ENCODE results near the gene PCYT1A. TPM values are rescaled to one million over a fixed set of nuclear protein-coding genes. Genes with fewer than 3 reads are reported as not detected.

The PCYT1A gene
- total and polyA plus RNA-seq, 2 donors (not counting 1 experiment from before 2014, with no cell fraction given) = 56.6 to 61.2 TPM

DNA sequence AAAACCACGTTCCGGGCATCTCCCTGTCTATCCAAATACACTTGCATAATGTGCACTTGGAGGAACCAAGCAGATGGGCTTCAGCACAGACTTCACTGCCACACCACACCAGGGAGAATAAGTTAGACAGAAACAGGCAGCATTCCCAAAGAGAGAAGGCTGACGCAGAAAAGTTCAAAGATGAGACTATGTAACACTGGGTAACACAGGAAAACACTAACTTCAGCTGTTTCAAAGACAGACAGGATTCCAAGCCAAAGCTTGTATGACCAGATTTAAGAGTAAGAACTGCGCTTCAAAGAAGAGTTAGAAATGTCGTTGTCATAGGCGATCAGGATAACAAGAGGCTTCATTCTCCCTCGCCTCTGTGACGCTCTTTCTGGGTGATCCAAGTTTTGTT, 51.3 kb downstream of the PCYT1A start:
- no peak overlapping the region for H3K27ac Mint-ChIP-seq
- Histone ChIP-seq H3K9ac (ENCODE audit: low read length) (no peak overlapping the region), H2AFZ (ENCODE audit: insufficient read depth, low read depth, low read length, poor library complexity, severe bottlenecking) (no peak overlapping the region), H4K20me1 (ENCODE audit: control insufficient read depth, insufficient read depth, low read length, poor library complexity, severe bottlenecking) (no peaks in the 10 kb centered on the region), H3K4me1 (ENCODE audit: control insufficient read depth in 2 of 2, insufficient read depth in 2 of 2, low read length in 2 of 2) (peaks cover 0 to 5% of the 10 kb centered on the region in 2 donors), H3K9me3 (ENCODE audit: control extremely low read depth in 1 of 3, control insufficient read depth in 2 of 3, insufficient read depth in 1 of 3, low read length in 2 of 3) (no peaks in the 10 kb centered on the region), H3K79me2 (ENCODE audit: control insufficient read depth, insufficient read depth, low read length) (no peaks in the 10 kb centered on the region), H3K27me3 (replicated peaks in 1 of 4; ENCODE audit: control extremely low read depth in 1 of 4, control insufficient read depth in 3 of 4, insufficient read depth in 4 of 4, low read length in 3 of 4) (no peaks in the 10 kb centered on the region), H3K36me3 (replicated peaks in 1 of 2; ENCODE audit: control extremely low read depth in 1 of 2, control insufficient read depth in 1 of 2, extremely low read depth in 1 of 2, insufficient read depth in 2 of 2, low read length in 1 of 2) (peaks cover 0 to 33% of the 10 kb centered on the region in 2 experiments), H3K4me3 (ENCODE audit: control extremely low read depth in 1 of 5, extremely low read depth in 1 of 5, insufficient read depth in 1 of 5, low read depth in 2 of 5, low read length in 4 of 5) (no peak overlapping the region), H3K27ac (ENCODE audit: low read length in 2 of 2) (no peak overlapping the region), H3K4me2 (replicated peaks; ENCODE audit: low read depth, low read length, poor library complexity, severe bottlenecking) (no peak overlapping the region)
- TF ChIP-seq EZH2 (IDR thresholded peaks at IDR 0.05; ENCODE audit: borderline replicate concordance, insufficient read depth, low read depth, low read length, poor library complexity, severe bottlenecking) = no peak
- TF ChIP-seq, protein P1, sequence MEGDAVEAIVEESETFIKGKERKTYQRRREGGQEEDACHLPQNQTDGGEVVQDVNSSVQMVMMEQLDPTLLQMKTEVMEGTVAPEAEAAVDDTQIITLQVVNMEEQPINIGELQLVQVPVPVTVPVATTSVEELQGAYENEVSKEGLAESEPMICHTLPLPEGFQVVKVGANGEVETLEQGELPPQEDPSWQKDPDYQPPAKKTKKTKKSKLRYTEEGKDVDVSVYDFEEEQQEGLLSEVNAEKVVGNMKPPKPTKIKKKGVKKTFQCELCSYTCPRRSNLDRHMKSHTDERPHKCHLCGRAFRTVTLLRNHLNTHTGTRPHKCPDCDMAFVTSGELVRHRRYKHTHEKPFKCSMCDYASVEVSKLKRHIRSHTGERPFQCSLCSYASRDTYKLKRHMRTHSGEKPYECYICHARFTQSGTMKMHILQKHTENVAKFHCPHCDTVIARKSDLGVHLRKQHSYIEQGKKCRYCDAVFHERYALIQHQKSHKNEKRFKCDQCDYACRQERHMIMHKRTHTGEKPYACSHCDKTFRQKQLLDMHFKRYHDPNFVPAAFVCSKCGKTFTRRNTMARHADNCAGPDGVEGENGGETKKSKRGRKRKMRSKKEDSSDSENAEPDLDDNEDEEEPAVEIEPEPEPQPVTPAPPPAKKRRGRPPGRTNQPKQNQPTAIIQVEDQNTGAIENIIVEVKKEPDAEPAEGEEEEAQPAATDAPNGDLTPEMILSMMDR (IDR thresholded peaks at IDR 0.05) = no peak
- CTCF ChIA-PET = interaction anchor here (1.1 to 1.9 kb wide), 2 partner anchors 17 to 163 kb away, joined by 3 to 8 read pairs; no protein-coding TSS in a partner anchor
- no peak for ATAC-seq (ENCODE audit: low read depth)
- no peaks in the 10 kb centered on the region for H3K9me3 Mint-ChIP-seq (ENCODE audit: insufficient read depth)
- no peak overlapping the region for H3K4me3 Mint-ChIP-seq
- no peaks in the 10 kb centered on the region for H3K27me3 Mint-ChIP-seq
- H3K4me1 Mint-ChIP-seq = peaks cover 9% of the 10 kb centered on the region
- 100% methylated on average over 6 of the region's 8 CpGs for WGBS (ENCODE audit: insufficient coverage)
- intact Hi-C loops (cut with micrococcal nuclease) = no loop called here
- POLR2A ChIA-PET = no interaction called here
- no peak for DNase-seq

DNA sequence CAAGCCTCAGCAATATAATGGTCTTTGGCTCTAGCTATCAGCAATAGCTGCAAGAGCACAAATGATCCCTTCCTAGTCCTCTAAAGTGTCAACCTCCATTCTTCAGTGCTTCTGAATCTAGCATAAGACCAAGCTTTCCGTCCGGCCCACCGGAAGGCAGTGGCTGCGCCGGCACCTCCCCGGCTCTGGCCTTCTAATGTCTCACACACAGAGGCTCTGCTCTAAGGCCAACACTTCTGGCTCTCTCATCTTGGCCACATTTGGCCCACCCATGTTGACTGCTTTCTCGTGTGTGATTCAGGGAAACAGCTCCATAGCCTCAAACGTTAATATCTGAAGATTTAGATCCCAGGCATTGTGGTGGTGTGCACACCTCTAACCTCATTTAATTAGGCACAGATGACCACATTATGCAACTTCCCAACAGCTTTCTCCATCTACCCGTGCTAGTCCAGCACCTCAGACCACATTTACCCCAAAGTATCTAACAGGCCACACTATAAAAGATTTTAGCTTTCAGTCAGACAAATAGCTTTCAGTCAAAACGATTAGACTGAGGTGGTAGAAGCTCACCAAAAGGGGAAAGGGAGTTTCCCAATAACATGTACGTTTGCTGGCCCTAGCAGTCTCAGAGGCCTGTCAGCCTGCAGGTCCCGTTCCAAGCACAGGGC, 51.9 kb downstream of the PCYT1A start:
- Mint-ChIP-seq H3K9me3 (ENCODE audit: insufficient read depth) (no peaks in the 10 kb centered on the region), H3K4me3 (no peak overlapping the region), H3K27me3 (no peaks in the 10 kb centered on the region), H3K27ac (no peak overlapping the region), H3K4me1 (peaks cover 9% of the 10 kb centered on the region)
- TF ChIP-seq EZH2 (IDR thresholded peaks at IDR 0.05; ENCODE audit: borderline replicate concordance, insufficient read depth, low read depth, low read length, poor library complexity, severe bottlenecking) = no peak
- TF ChIP-seq, protein P1 (IDR thresholded peaks at IDR 0.05) = no peak
- no peak overlapping the region for H2AFZ ChIP-seq (ENCODE audit: insufficient read depth, low read depth, low read length, poor library complexity, severe bottlenecking)
- H3K4me3 ChIP-seq (ENCODE audit: control extremely low read depth in 1 of 5, extremely low read depth in 1 of 5, insufficient read depth in 1 of 5, low read depth in 2 of 5, low read length in 4 of 5) = no peak overlapping the region
- intact Hi-C loops (cut with micrococcal nuclease) = no loop called here
- H3K36me3 ChIP-seq (replicated peaks in 1 of 2; ENCODE audit: control extremely low read depth in 1 of 2, control insufficient read depth in 1 of 2, extremely low read depth in 1 of 2, insufficient read depth in 2 of 2, low read length in 1 of 2) = peaks cover 0 to 32% of the 10 kb centered on the region in 2 experiments
- CTCF ChIA-PET = interaction anchor here (1.1 to 1.9 kb wide), 2 partner anchors 18 to 162 kb away, joined by 3 to 8 read pairs; no protein-coding TSS in a partner anchor
- H3K4me1 ChIP-seq (ENCODE audit: control insufficient read depth in 2 of 2, insufficient read depth in 2 of 2, low read length in 2 of 2) = peaks cover 0 to 5% of the 10 kb centered on the region in 2 donors
- POLR2A ChIA-PET = no interaction called here
- no peaks in the 10 kb centered on the region for H3K79me2 ChIP-seq (ENCODE audit: control insufficient read depth, insufficient read depth, low read length)
- no peak overlapping the region for H3K4me2 ChIP-seq (replicated peaks; ENCODE audit: low read depth, low read length, poor library complexity, severe bottlenecking)
- 92% methylated on average over 11 of the region's 12 CpGs for WGBS (ENCODE audit: insufficient coverage)
- no peaks in the 10 kb centered on the region for H3K9me3 ChIP-seq (ENCODE audit: control extremely low read depth in 1 of 3, control insufficient read depth in 2 of 3, insufficient read depth in 1 of 3, low read length in 2 of 3)
- no peaks in the 10 kb centered on the region for H4K20me1 ChIP-seq (ENCODE audit: control insufficient read depth, insufficient read depth, low read length, poor library complexity, severe bottlenecking)
- H3K9ac ChIP-seq (ENCODE audit: low read length) = no peak overlapping the region
- DNase-seq (no peak), ATAC-seq (ENCODE audit: low read depth) (no peak)
- H3K27ac ChIP-seq (ENCODE audit: low read length in 2 of 2) = no peak overlapping the region
- no peaks in the 10 kb centered on the region for H3K27me3 ChIP-seq (replicated peaks in 1 of 4; ENCODE audit: control extremely low read depth in 1 of 4, control insufficient read depth in 3 of 4, insufficient read depth in 4 of 4, low read length in 3 of 4)

Measured in B cell (primary cell).